ENCODE data around the gene CPNE8.

DNA sequence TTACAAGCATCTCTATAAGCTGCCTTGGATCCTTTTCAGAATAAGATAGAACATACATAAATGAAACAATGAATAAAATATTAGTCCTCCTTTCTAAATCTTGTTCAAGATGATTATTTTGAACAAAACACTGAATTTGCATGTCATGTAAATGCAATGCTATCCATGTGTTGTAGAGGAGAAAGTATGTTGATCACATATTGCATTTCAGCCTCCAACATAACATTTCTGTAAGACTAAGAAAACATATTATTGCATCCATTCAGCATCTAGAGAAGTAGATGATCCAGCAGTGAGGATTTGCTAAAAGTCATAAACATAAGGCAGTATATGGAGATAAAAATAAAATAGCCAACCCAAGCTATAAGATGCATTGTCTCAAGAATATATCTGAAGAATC is 172.6 kb downstream of the CPNE8 start:
- TF ChIP-seq, protein P1, sequence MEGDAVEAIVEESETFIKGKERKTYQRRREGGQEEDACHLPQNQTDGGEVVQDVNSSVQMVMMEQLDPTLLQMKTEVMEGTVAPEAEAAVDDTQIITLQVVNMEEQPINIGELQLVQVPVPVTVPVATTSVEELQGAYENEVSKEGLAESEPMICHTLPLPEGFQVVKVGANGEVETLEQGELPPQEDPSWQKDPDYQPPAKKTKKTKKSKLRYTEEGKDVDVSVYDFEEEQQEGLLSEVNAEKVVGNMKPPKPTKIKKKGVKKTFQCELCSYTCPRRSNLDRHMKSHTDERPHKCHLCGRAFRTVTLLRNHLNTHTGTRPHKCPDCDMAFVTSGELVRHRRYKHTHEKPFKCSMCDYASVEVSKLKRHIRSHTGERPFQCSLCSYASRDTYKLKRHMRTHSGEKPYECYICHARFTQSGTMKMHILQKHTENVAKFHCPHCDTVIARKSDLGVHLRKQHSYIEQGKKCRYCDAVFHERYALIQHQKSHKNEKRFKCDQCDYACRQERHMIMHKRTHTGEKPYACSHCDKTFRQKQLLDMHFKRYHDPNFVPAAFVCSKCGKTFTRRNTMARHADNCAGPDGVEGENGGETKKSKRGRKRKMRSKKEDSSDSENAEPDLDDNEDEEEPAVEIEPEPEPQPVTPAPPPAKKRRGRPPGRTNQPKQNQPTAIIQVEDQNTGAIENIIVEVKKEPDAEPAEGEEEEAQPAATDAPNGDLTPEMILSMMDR (IDR thresholded peaks at IDR 0.05): no peak
- no peak for TF ChIP-seq POLR2A (IDR thresholded peaks at IDR 0.05)
